ENCODE measurements around the gene CAMTA1. TPM values are rescaled to one million over a fixed set of nuclear protein-coding genes. Genes with fewer than 3 reads are reported as not detected.

Gene CAMTA1
- total RNA-seq, 1 experiment from 2014 or later: 85.2 TPM

DNA sequence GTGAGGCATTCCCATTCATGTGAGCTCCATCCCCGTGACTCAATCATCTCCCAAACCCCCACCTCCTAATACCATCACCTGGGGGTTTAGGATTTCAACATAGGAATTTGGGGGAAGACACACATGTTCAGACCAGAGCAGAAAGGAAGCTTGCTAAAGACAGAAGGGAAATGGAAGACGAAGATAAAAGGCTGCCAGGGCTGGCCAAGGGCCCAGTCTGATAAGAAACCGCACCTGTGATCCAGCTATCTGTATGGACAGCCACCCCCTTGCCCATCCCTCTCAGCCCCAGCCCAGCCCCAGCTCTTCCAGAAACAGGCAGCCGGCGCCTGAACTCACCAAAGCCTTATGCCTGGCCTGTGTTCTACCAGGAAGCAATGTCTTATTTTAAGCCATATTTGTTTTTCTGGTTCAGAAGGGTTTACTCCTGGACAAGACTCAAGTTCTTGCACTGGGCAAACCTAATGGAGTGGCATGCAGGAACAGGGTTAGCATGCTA lies 787.4 kb downstream of the CAMTA1 start:
- BruUV-seq (replicated peaks): no TSS peak
- TF ChIP-seq CTCF (conservative IDR thresholded peaks at IDR 0.05; ENCODE audit: low read depth, low read length) (no peak), EZH2 (IDR thresholded peaks at IDR 0.05; ENCODE audit: borderline replicate concordance, low read depth, low read length, poor library complexity, severe bottlenecking) (no peak)
- CTCF ChIA-PET: no interaction called here
- no peak overlapping the region for H3K27ac ChIP-seq (ENCODE audit: low read depth, low read length, poor library complexity, severe bottlenecking)
- POLR2A ChIA-PET (ENCODE audit: low non-redundant PET): no interaction called here
- H3K36me3 ChIP-seq (ENCODE audit: insufficient read depth, low read length, poor library complexity, severe bottlenecking): no peaks in the 10 kb centered on the region
- no peaks in the 10 kb centered on the region for H3K4me1 ChIP-seq (ENCODE audit: insufficient read depth, low read length, poor library complexity, severe bottlenecking)
- H3K4me3 ChIP-seq (ENCODE audit: low read depth, low read length, poor library complexity, severe bottlenecking): no peak overlapping the region
- no peak for DNase-seq (ENCODE audit: low spot score)
- intact Hi-C loops (cut with micrococcal nuclease; ENCODE audit: unreplicated experiment): no loop called here
- H3K9me3 ChIP-seq (ENCODE audit: low read depth, low read length, poor library complexity, severe bottlenecking): no peaks in the 10 kb centered on the region
- H3K27me3 ChIP-seq (replicated peaks; ENCODE audit: insufficient read depth, low read depth, low read length, poor library complexity): no peaks in the 10 kb centered on the region

DNA sequence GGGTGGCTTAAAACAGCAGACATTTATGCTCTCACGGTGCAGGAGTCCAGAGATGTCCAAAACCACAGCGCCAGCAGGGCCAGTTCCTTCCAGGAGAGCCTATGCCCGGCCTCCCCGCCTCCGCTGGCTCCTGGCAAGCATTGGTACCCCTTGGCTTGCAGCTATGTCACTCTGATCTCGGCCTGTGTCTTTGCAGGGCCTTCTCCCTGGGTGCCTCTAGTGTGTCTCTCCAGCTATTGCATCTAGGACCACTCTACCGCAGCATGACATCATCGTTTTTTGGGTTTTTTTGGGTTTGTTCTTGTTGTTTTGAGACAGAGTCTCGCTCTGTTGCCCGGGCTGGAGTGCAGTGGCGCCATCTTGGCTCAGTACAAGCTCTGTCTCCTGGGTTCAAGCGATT lies 788.2 kb downstream of the CAMTA1 start:
- H3K36me3 ChIP-seq (ENCODE audit: insufficient read depth, low read length, poor library complexity, severe bottlenecking): no peaks in the 10 kb centered on the region
- intact Hi-C loops (cut with micrococcal nuclease; ENCODE audit: unreplicated experiment): no loop called here
- H3K4me1 ChIP-seq (ENCODE audit: insufficient read depth, low read length, poor library complexity, severe bottlenecking): no peaks in the 10 kb centered on the region
- no peaks in the 10 kb centered on the region for H3K27me3 ChIP-seq (replicated peaks; ENCODE audit: insufficient read depth, low read depth, low read length, poor library complexity)
- DNase-seq (ENCODE audit: low spot score): no peak
- no peak for TF ChIP-seq CTCF (conservative IDR thresholded peaks at IDR 0.05; ENCODE audit: low read depth, low read length)
- no peak for TF ChIP-seq EZH2 (IDR thresholded peaks at IDR 0.05; ENCODE audit: borderline replicate concordance, low read depth, low read length, poor library complexity, severe bottlenecking)
- ChIA-PET CTCF (no interaction called here), POLR2A (ENCODE audit: low non-redundant PET) (no interaction called here)
- BruUV-seq (replicated peaks): no TSS peak
- H3K4me3 ChIP-seq (ENCODE audit: low read depth, low read length, poor library complexity, severe bottlenecking): no peak overlapping the region
- H3K9me3 ChIP-seq (ENCODE audit: low read depth, low read length, poor library complexity, severe bottlenecking): no peaks in the 10 kb centered on the region
- H3K27ac ChIP-seq (ENCODE audit: low read depth, low read length, poor library complexity, severe bottlenecking): no peak overlapping the region

GRCh38 chr1:7574121-7575040 lies 789.1 kb downstream of the CAMTA1 start:
- CTCF ChIA-PET: no interaction called here
- Histone ChIP-seq H3K27me3 (replicated peaks; ENCODE audit: insufficient read depth, low read depth, low read length, poor library complexity) (no peaks in the 10 kb centered on the region), H3K9me3 (ENCODE audit: low read depth, low read length, poor library complexity, severe bottlenecking) (no peaks in the 10 kb centered on the region), H3K4me1 (ENCODE audit: insufficient read depth, low read length, poor library complexity, severe bottlenecking) (no peaks in the 10 kb centered on the region), H3K27ac (ENCODE audit: low read depth, low read length, poor library complexity, severe bottlenecking) (no peak overlapping the region), H3K4me3 (ENCODE audit: low read depth, low read length, poor library complexity, severe bottlenecking) (no peak overlapping the region), H3K36me3 (ENCODE audit: insufficient read depth, low read length, poor library complexity, severe bottlenecking) (no peaks in the 10 kb centered on the region)
- no peak for DNase-seq (ENCODE audit: low spot score)
- intact Hi-C loops (cut with micrococcal nuclease; ENCODE audit: unreplicated experiment): no loop called here
- POLR2A ChIA-PET (ENCODE audit: low non-redundant PET): no interaction called here
- no peak for TF ChIP-seq CTCF (conservative IDR thresholded peaks at IDR 0.05; ENCODE audit: low read depth, low read length)
- TF ChIP-seq EZH2 (IDR thresholded peaks at IDR 0.05; ENCODE audit: borderline replicate concordance, low read depth, low read length, poor library complexity, severe bottlenecking): no peak
- BruUV-seq (replicated peaks): no TSS peak

All from A673 (cell line).